Measurements from ENCODE around the gene RGS19. TPM values are rescaled to one million over a fixed set of nuclear protein-coding genes. Genes with fewer than 3 reads are reported as not detected.

Gene RGS19
- total and polyA plus RNA-seq, 3 experiments from 2014 or later = 35.3 to 120 (median 36.9) TPM

GRCh38 chr20:64100946-64101688 is 21.8 kb upstream of the RGS19 start:
- H3K27me3 ChIP-seq (ENCODE audit: insufficient read depth, low read length, poor library complexity, severe bottlenecking) = peaks cover 7% of the 10 kb centered on the region
- no peaks in the 10 kb centered on the region for H3K9me3 Mint-ChIP-seq
- peak overlapping the region in 4 of 8 donors; percentile 19 to 72 (median 32) for H3K27ac Mint-ChIP-seq
- H3K4me3 Mint-ChIP-seq = peak overlapping the region in 5 of 7 donors; percentile 9 to 72 (median 48)
- H3K4me1 Mint-ChIP-seq = peaks cover 0 to 27% (median 11%) of the 10 kb centered on the region in 3 donors
- ChIA-PET CTCF (interaction anchor here (1.0 to 2.7 kb wide), 4 partner anchors 9 to 24 kb away, joined by 3 to 13 read pairs (median 6); partner anchors contain the start of gene LKAAEAR1), POLR2A (no interaction called here)
- H3K9me3 ChIP-seq (ENCODE audit: low read length) = no peaks in the 10 kb centered on the region
- H3K36me3 ChIP-seq (ENCODE audit: insufficient read depth, low read length) = no peaks in the 10 kb centered on the region
- peaks cover 0 to 2% (median 0%) of the 10 kb centered on the region in 3 donors for H3K36me3 Mint-ChIP-seq
- no peak overlapping the region for H3K4me3 ChIP-seq (ENCODE audit: low read length)
- peaks cover 6% of the 10 kb centered on the region for H3K4me1 ChIP-seq (ENCODE audit: insufficient read depth, low read length)
- no peak for DNase-seq
- no peak overlapping the region for H3K27ac ChIP-seq (ENCODE audit: low read depth, low read length)
- peaks cover 9 to 21% of the 10 kb centered on the region in 2 donors for H3K27me3 Mint-ChIP-seq

GRCh38 chr20:64100566-64100888 is 21.2 kb upstream of the RGS19 start:
- DNase-seq = no peak
- peaks cover 7% of the 10 kb centered on the region for H3K27me3 ChIP-seq (ENCODE audit: insufficient read depth, low read length, poor library complexity, severe bottlenecking)
- Mint-ChIP-seq H3K27me3 (peaks cover 9 to 21% of the 10 kb centered on the region in 2 donors), H3K4me3 (peak overlapping the region in 2 of 7 donors; percentile 28 to 71), H3K36me3 (peaks cover 0 to 2% (median 0%) of the 10 kb centered on the region in 3 donors), H3K27ac (peak overlapping the region in 2 of 8 donors; percentile 26 to 60), H3K4me1 (peaks cover 0 to 27% (median 11%) of the 10 kb centered on the region in 3 donors), H3K9me3 (no peaks in the 10 kb centered on the region)
- H3K9me3 ChIP-seq (ENCODE audit: low read length) = no peaks in the 10 kb centered on the region
- no peak overlapping the region for H3K27ac ChIP-seq (ENCODE audit: low read depth, low read length)
- POLR2A ChIA-PET = no interaction called here
- no peaks in the 10 kb centered on the region for H3K36me3 ChIP-seq (ENCODE audit: insufficient read depth, low read length)
- CTCF ChIA-PET = interaction anchor here (1.1 to 2.7 kb wide), 3 partner anchors 17 to 63 kb away, joined by 5 to 13 read pairs (median 8); partner anchors contain the start of gene LKAAEAR1
- H3K4me3 ChIP-seq (ENCODE audit: low read length) = no peak overlapping the region
- H3K4me1 ChIP-seq (ENCODE audit: insufficient read depth, low read length) = peaks cover 6% of the 10 kb centered on the region

- Mint-ChIP-seq H3K36me3 (peaks cover 0 to 2% (median 0%) of the 10 kb centered on the region in 3 donors), H3K27me3 (peaks cover 8 to 21% of the 10 kb centered on the region in 2 donors), H3K4me1 (peaks cover 0 to 27% (median 11%) of the 10 kb centered on the region in 3 donors), H3K27ac (peak overlapping the region in 5 of 8 donors; percentile 26 to 81 (median 60)), H3K9me3 (no peaks in the 10 kb centered on the region), H3K4me3 (peak overlapping the region in 3 of 7 donors; percentile 28 to 71 (median 43))
- no peaks in the 10 kb centered on the region for H3K36me3 ChIP-seq (ENCODE audit: insufficient read depth, low read length)
- H3K27ac ChIP-seq (ENCODE audit: low read depth, low read length) = no peak overlapping the region
- CTCF ChIA-PET = interaction anchor here (1.1 to 2.0 kb wide), 3 partner anchors 16 to 62 kb away, joined by 4 to 8 read pairs (median 5); partner anchors contain the start of gene LKAAEAR1
- peak in 3 of 5 donors; percentile 42 to 63 (median 54) for DNase-seq
- POLR2A ChIA-PET = no interaction called here
- H3K4me1 ChIP-seq (ENCODE audit: insufficient read depth, low read length) = peaks cover 6% of the 10 kb centered on the region
- no peak overlapping the region for H3K4me3 ChIP-seq (ENCODE audit: low read length)
- H3K9me3 ChIP-seq (ENCODE audit: low read length) = no peaks in the 10 kb centered on the region
- peaks cover 7% of the 10 kb centered on the region for H3K27me3 ChIP-seq (ENCODE audit: insufficient read depth, low read length, poor library complexity, severe bottlenecking)
Measured at GRCh38 chr20:64099880-64100565, 20.7 kb upstream of the RGS19 start.

GRCh38 chr20:64099086-64099786 is 19.9 kb upstream of the RGS19 start:
- Mint-ChIP-seq H3K9me3 (no peaks in the 10 kb centered on the region), H3K4me1 (peaks cover 0 to 27% (median 11%) of the 10 kb centered on the region in 3 donors), H3K27ac (no peak overlapping the region), H3K27me3 (peaks cover 7 to 21% of the 10 kb centered on the region in 2 donors), H3K36me3 (peaks cover 0 to 2% (median 0%) of the 10 kb centered on the region in 3 donors), H3K4me3 (no peak overlapping the region)
- H3K27ac ChIP-seq (ENCODE audit: low read depth, low read length) = no peak overlapping the region
- no peaks in the 10 kb centered on the region for H3K9me3 ChIP-seq (ENCODE audit: low read length)
- no peaks in the 10 kb centered on the region for H3K36me3 ChIP-seq (ENCODE audit: insufficient read depth, low read length)
- ChIA-PET CTCF (interaction anchor here (1.1 to 2.0 kb wide), 3 partner anchors 15 to 61 kb away, joined by 4 to 8 read pairs (median 5); partner anchors contain the start of gene LKAAEAR1), POLR2A (no interaction called here)
- no peak for DNase-seq
- peaks cover 7% of the 10 kb centered on the region for H3K27me3 ChIP-seq (ENCODE audit: insufficient read depth, low read length, poor library complexity, severe bottlenecking)
- H3K4me3 ChIP-seq (ENCODE audit: low read length) = no peak overlapping the region
- H3K4me1 ChIP-seq (ENCODE audit: insufficient read depth, low read length) = peaks cover 6% of the 10 kb centered on the region

- ChIA-PET POLR2A (no interaction called here), CTCF (interaction anchor here (1.2 to 2.0 kb wide), 2 partner anchors 15 to 21 kb away, joined by 4 to 8 read pairs; partner anchors contain the start of gene LKAAEAR1)
- Mint-ChIP-seq H3K27ac (no peak overlapping the region), H3K4me3 (no peak overlapping the region), H3K27me3 (peaks cover 7 to 16% of the 10 kb centered on the region in 2 donors), H3K9me3 (no peaks in the 10 kb centered on the region), H3K4me1 (peaks cover 0 to 27% (median 11%) of the 10 kb centered on the region in 3 donors), H3K36me3 (peaks cover 0 to 2% (median 0%) of the 10 kb centered on the region in 3 donors)
- Histone ChIP-seq H3K27ac (ENCODE audit: low read depth, low read length) (no peak overlapping the region), H3K4me3 (ENCODE audit: low read length) (no peak overlapping the region), H3K36me3 (ENCODE audit: insufficient read depth, low read length) (no peaks in the 10 kb centered on the region), H3K4me1 (ENCODE audit: insufficient read depth, low read length) (peaks cover 6% of the 10 kb centered on the region), H3K9me3 (ENCODE audit: low read length) (no peaks in the 10 kb centered on the region), H3K27me3 (ENCODE audit: insufficient read depth, low read length, poor library complexity, severe bottlenecking) (peaks cover 7% of the 10 kb centered on the region)
- no peak for DNase-seq
Measured at GRCh38 chr20:64098471-64099013, 19.2 kb upstream of the RGS19 start.

- Histone ChIP-seq H3K36me3 (ENCODE audit: insufficient read depth, low read length) (no peaks in the 10 kb centered on the region), H3K4me1 (ENCODE audit: insufficient read depth, low read length) (peaks cover 1% of the 10 kb centered on the region), H3K4me3 (ENCODE audit: low read length) (no peak overlapping the region), H3K9me3 (ENCODE audit: low read length) (no peaks in the 10 kb centered on the region), H3K27ac (ENCODE audit: low read depth, low read length) (no peak overlapping the region), H3K27me3 (ENCODE audit: insufficient read depth, low read length, poor library complexity, severe bottlenecking) (peaks cover 2% of the 10 kb centered on the region)
- Mint-ChIP-seq H3K36me3 (peaks cover 0 to 2% (median 0%) of the 10 kb centered on the region in 3 donors), H3K27ac (peak overlapping the region in 2 of 8 donors; percentile 0 to 16), H3K4me1 (peaks cover 0 to 26% (median 10%) of the 10 kb centered on the region in 3 donors), H3K27me3 (peaks cover 0 to 10% of the 10 kb centered on the region in 2 donors), H3K4me3 (no peak overlapping the region), H3K9me3 (no peaks in the 10 kb centered on the region)
- ChIA-PET CTCF (no interaction called here), POLR2A (no interaction called here)
- no peak for DNase-seq
Measured at GRCh38 chr20:64096535-64096934, 17.2 kb upstream of the RGS19 start.

- Histone ChIP-seq H3K27me3 (ENCODE audit: insufficient read depth, low read length, poor library complexity, severe bottlenecking) (no peaks in the 10 kb centered on the region), H3K27ac (ENCODE audit: low read depth, low read length) (no peak overlapping the region), H3K36me3 (ENCODE audit: insufficient read depth, low read length) (no peaks in the 10 kb centered on the region), H3K9me3 (ENCODE audit: low read length) (no peaks in the 10 kb centered on the region), H3K4me3 (ENCODE audit: low read length) (no peak overlapping the region), H3K4me1 (ENCODE audit: insufficient read depth, low read length) (no peaks in the 10 kb centered on the region)
- Mint-ChIP-seq H3K27me3 (peaks cover 0 to 4% of the 10 kb centered on the region in 2 donors), H3K9me3 (no peaks in the 10 kb centered on the region), H3K4me1 (peaks cover 0 to 20% (median 5%) of the 10 kb centered on the region in 3 donors), H3K36me3 (peaks cover 0 to 2% (median 0%) of the 10 kb centered on the region in 3 donors), H3K4me3 (no peak overlapping the region), H3K27ac (no peak overlapping the region)
- no peak for DNase-seq
- POLR2A ChIA-PET = no interaction called here
- CTCF ChIA-PET = interaction anchor here (1.0 kb wide), 1 partner anchor 58 kb away, joined by 3 read pairs; no protein-coding TSS in a partner anchor
Measured at GRCh38 chr20:64095927-64096326, 16.6 kb upstream of the RGS19 start.

Measured in CD8-positive, alpha-beta memory T cell (primary cell).